ENCODE data around the gene CPNE7. TPM values are rescaled to one million over a fixed set of nuclear protein-coding genes. Genes with fewer than 3 reads are reported as not detected.

Gene CPNE7
- total and polyA plus RNA-seq, 2 experiments from 2014 or later: 1.6 to 2.2 TPM

DNA sequence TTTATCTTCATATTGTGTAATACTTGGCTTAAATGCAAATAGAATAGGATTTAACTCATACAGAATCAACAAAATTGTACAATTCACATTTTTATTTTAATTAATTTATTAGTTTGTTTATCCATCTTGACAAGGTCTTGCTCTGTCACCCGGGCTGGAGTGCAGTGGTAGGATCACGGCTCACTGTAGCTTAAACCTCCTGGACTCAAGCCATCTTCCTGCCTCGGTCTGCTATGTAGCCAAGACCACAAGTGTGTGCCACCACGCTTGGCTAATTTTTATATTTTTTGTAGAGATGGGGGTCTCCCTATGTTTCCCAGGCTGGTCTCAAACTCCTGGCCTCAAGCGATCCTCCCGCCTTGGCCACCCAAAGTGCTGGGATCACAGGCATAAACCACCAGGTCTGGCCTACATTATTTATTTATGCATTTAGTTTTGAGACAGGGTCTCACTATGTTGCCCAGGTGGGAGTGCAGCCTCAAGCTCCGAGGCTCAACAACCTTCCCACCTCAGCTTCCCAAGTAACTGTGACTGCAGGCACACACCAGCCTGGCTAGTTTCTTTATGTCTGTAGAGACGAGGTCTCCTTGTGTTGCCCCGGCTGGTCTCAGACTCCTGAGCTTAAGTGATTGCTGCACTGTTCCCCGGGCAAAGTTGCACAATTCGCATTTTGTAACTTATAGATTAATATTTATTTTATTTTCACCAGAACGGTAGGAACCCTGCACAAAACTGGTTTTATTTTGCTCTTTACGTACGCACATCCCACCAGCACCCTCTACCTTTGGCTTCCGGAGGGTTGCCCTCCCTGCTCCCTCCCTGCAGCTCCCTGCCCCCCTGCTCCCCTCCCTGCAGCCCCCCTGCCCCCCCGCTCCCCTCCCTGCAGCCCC is 42.8 kb downstream of the CPNE7 start:
- no peak overlapping the region for H3K27ac ChIP-seq

DNA sequence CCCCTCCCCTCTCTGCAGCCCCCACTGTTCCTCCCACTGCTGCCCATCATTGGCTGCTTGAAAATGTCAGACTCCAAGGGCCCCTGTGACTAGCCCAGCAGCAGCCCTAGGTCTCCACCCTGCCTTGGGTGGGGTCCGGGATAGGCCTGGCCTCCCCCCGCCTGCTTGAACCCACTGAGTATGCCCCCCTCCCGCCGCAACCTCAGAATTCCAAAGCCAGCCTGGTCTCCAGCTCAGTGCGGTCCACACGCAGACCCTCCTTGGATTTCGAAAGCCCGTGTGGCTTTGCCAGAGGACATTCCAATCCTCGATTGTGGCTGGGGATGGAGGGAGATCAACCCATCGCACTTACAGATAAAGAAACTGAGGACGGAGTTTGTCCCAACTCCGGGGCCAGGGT is 44.3 kb downstream of the CPNE7 start:
- no peak overlapping the region for H3K27ac ChIP-seq
- DNase-seq (ENCODE audit: low read depth in 1 of 2, low spot score in 1 of 2): peak in 1 of 2 donors; percentile 79
- TF ChIP-seq, protein P1, sequence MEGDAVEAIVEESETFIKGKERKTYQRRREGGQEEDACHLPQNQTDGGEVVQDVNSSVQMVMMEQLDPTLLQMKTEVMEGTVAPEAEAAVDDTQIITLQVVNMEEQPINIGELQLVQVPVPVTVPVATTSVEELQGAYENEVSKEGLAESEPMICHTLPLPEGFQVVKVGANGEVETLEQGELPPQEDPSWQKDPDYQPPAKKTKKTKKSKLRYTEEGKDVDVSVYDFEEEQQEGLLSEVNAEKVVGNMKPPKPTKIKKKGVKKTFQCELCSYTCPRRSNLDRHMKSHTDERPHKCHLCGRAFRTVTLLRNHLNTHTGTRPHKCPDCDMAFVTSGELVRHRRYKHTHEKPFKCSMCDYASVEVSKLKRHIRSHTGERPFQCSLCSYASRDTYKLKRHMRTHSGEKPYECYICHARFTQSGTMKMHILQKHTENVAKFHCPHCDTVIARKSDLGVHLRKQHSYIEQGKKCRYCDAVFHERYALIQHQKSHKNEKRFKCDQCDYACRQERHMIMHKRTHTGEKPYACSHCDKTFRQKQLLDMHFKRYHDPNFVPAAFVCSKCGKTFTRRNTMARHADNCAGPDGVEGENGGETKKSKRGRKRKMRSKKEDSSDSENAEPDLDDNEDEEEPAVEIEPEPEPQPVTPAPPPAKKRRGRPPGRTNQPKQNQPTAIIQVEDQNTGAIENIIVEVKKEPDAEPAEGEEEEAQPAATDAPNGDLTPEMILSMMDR (IDR thresholded peaks at IDR 0.05; ENCODE audit: low read depth, low read length): no peak
- H3K4me3 ChIP-seq: no peak overlapping the region
- no peaks in the 10 kb centered on the region for H3K36me3 ChIP-seq
- H3K9me3 ChIP-seq (ENCODE audit: low read depth): no peaks in the 10 kb centered on the region
- no peaks in the 10 kb centered on the region for H3K4me1 ChIP-seq (ENCODE audit: low read depth)
- peaks cover 3% of the 10 kb centered on the region for H3K27me3 ChIP-seq

More for the DNA sequence above, 42.8 kb downstream of the CPNE7 start:
- H3K9me3 ChIP-seq (ENCODE audit: low read depth): no peaks in the 10 kb centered on the region
- no peaks in the 10 kb centered on the region for H3K36me3 ChIP-seq
- H3K27me3 ChIP-seq: no peaks in the 10 kb centered on the region
- no peak overlapping the region for H3K4me3 ChIP-seq
- H3K4me1 ChIP-seq (ENCODE audit: low read depth): no peaks in the 10 kb centered on the region
- peak in 1 of 2 donors; percentile 62 for DNase-seq (ENCODE audit: low read depth in 1 of 2, low spot score in 1 of 2)
- TF ChIP-seq, protein P1 (IDR thresholded peaks at IDR 0.05; ENCODE audit: low read depth, low read length): no peak

DNA sequence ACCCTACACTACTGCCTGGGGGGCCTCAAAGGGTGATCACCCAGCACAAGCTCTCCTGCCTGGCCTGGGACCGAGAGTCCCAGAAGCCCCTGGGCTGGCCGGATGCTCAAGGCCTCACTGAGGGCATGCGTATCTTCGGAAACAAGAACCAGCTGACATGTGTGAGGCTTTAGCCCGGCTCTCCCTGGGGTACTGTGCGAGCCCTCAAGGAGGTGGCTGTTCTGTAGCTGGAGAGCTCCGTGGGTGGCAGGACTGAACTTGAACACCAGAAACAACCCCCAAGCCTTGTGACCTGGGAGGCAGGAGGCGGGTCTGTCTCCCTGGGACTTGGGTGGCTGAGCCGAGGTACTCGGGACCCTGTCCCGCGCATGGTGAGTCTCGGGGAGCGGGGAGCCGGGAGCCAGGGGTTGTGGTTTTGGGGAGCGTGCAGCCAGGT is 44.9 kb downstream of the CPNE7 start:
- Histone ChIP-seq H3K27ac (no peak overlapping the region), H3K27me3 (peaks cover 3% of the 10 kb centered on the region), H3K4me1 (ENCODE audit: low read depth) (no peaks in the 10 kb centered on the region), H3K4me3 (no peak overlapping the region), H3K36me3 (no peaks in the 10 kb centered on the region), H3K9me3 (ENCODE audit: low read depth) (no peaks in the 10 kb centered on the region)
- TF ChIP-seq, protein P1 (IDR thresholded peaks at IDR 0.05; ENCODE audit: low read depth, low read length): no peak
- DNase-seq (ENCODE audit: low read depth in 1 of 2, low spot score in 1 of 2): peak in 1 of 2 donors; percentile 58

DNA sequence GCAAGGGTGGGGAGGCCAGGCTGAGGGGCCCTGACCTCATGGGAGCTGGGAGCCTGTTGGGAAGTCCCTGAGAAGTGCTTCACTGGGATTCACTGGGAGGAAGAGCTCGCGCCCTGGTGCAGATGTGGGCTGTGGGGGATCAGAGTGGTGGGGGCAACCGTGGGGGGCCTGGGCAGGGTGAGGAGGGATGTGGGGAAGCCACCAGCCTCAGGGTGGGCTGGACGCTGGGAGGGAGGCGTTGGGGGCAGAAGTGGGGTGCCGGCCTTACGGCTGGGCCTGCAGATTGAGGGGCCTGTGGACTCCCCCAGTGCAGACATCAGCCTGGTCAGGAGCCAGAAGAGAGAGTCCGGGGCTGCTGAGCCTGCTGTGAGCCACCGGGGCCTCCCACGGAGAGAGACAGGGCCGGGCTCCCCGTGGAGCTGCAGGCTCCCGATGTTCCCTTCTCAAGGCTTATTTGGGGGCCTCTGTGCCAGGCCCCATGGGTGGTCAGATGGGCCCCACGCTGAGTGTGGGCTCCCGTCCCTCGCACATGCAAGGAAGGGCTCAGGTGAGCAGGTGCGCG is 45.7 kb downstream of the CPNE7 start:
- TF ChIP-seq, protein P1 (IDR thresholded peaks at IDR 0.05; ENCODE audit: low read depth, low read length): no peak
- Histone ChIP-seq H3K27ac (no peak overlapping the region), H3K4me3 (no peak overlapping the region), H3K9me3 (ENCODE audit: low read depth) (no peaks in the 10 kb centered on the region), H3K27me3 (peaks cover 3% of the 10 kb centered on the region), H3K4me1 (ENCODE audit: low read depth) (no peaks in the 10 kb centered on the region), H3K36me3 (no peaks in the 10 kb centered on the region)
- no peak for DNase-seq (ENCODE audit: low read depth in 1 of 2, low spot score in 1 of 2)

DNA sequence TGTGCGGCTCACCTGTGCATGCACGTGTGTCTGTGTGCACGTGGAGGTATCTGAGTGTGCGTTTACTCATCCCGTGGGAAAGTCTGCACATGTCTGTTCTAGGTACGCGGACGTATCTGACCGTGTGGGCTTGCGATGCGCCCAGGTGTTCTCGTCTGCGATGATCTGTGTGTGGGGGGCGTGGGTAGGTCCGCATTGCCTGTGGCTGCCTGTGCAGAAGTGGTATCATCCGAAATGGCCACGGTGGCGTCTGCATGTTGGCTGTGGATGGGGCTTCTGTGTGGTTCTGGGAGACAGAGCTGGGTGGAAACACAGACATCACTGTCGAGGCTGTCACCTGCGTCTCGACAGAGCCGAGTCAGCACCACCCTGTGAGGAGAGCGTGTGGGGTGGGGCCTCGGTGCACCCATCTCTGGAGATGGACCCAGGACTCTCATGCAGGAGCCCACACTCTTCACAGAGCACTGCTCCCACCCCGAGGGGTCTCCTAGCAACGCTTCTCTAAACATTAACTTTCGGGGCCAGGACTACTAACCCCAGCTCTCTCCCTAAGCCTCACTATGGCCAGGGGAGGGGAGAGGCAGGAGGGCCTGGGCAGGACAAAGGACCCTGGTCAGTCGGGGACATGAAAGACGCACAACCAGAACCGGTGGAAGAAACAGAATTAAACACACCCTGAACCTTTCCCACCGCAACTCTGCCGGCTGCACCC is 46.3 kb downstream of the CPNE7 start:
- H3K36me3 ChIP-seq: no peaks in the 10 kb centered on the region
- no peak overlapping the region for H3K4me3 ChIP-seq
- H3K9me3 ChIP-seq (ENCODE audit: low read depth): no peaks in the 10 kb centered on the region
- no peak for DNase-seq (ENCODE audit: low read depth in 1 of 2, low spot score in 1 of 2)
- no peaks in the 10 kb centered on the region for H3K4me1 ChIP-seq (ENCODE audit: low read depth)
- H3K27me3 ChIP-seq: peaks cover 3% of the 10 kb centered on the region
- H3K27ac ChIP-seq: no peak overlapping the region
- TF ChIP-seq, protein P1 (IDR thresholded peaks at IDR 0.05; ENCODE audit: low read depth, low read length): no peak

All from cardiac muscle cell (in vitro differentiated cells and primary cell).